GM12878 (cell line): Measurements from ENCODE around the gene CNNM2. TPM values are rescaled to one million over a fixed set of nuclear protein-coding genes. Genes with fewer than 3 reads are reported as not detected.

Source experiments
- BACH1 ChIP-seq: fragments of 450-650 bp; IDR thresholded peaks from 2 replicates; pipeline ENCODE4 v1.6.1; 2017; ENCODE audit warnings: mild to moderate bottlenecking, borderline replicate concordance
- ESRRA ChIP-seq: IDR thresholded peaks from 2 replicates; pipeline ENCODE4 v1.6.1; 2012; ENCODE audit warnings: mild to moderate bottlenecking, low read length, improper control_type of control experiment
- IRF4 ChIP-seq: IDR thresholded peaks from 2 replicates; pipeline ENCODE4 v1.6.1; 2011; ENCODE audit warnings: low read depth, low read length
- JUND ChIP-seq: IDR thresholded peaks from 2 replicates; pipeline ENCODE4 v1.6.1; 2012; ENCODE audit warnings: low read depth, mild to moderate bottlenecking, low read length, improper control_type of control experiment, moderate library complexity
- KDM1A ChIP-seq: fragments of 200-600 bp; sonication (generic); IDR thresholded peaks from 2 replicates; pipeline ENCODE4 v1.6.1; 2016; ENCODE audit warnings: borderline replicate concordance
- KLF5 ChIP-seq: fragments of 450-650 bp; IDR thresholded peaks from 2 replicates; pipeline ENCODE4 v1.6.1; 2014; ENCODE audit warnings: mild to moderate bottlenecking; ENCODE audit not compliant: partially characterized antibody
- PAX5 ChIP-seq: IDR thresholded peaks from 2 replicates; pipeline ENCODE4 v1.6.1; 2011; ENCODE audit warnings: low read depth, low read length, borderline replicate concordance
- PBX3 ChIP-seq: IDR thresholded peaks from 2 replicates; pipeline ENCODE4 v1.6.1; 2011; ENCODE audit warnings: mild to moderate bottlenecking, low read depth, low read length, moderate library complexity; ENCODE audit not compliant: insufficient replicate concordance
- PKNOX1 ChIP-seq: fragments of 450-650 bp; IDR thresholded peaks from 2 replicates; pipeline ENCODE4 v1.6.1; 2016; ENCODE audit warnings: mild to moderate bottlenecking
- RAD51 ChIP-seq: fragments of 450-650 bp; IDR thresholded peaks from 2 replicates; pipeline ENCODE4 v1.6.1; 2016; ENCODE audit warnings: moderate library complexity, mild to moderate bottlenecking, inconsistent platforms
- RCOR1 ChIP-seq: conservative IDR thresholded peaks from 2 replicates; pipeline ENCODE4 v1.6.1; 2012; ENCODE audit warnings: low read depth, low read length, improper control_type of control experiment
- SKIL ChIP-seq: fragments of 450-650 bp; IDR thresholded peaks from 2 replicates; pipeline ENCODE4 v1.6.1; 2017; ENCODE audit warnings: mild to moderate bottlenecking, low read depth, inconsistent platforms; ENCODE audit not compliant: poor library complexity, severe bottlenecking
- WRNIP1 ChIP-seq: IDR thresholded peaks from 2 replicates; pipeline ENCODE4 v1.6.1; 2011; ENCODE audit warnings: low read depth, low read length, improper control_type of control experiment, borderline replicate concordance
- ZBTB4 ChIP-seq: fragments of 450-650 bp; formaldehyde crosslinking; IDR thresholded peaks from 2 replicates; pipeline ENCODE4 v1.4.0; 2022; ENCODE audit warnings: mild to moderate bottlenecking, moderate library complexity
- ZNF592 ChIP-seq: fragments of 450-650 bp; IDR thresholded peaks from 2 replicates; pipeline ENCODE4 v1.6.1; 2017; ENCODE audit warnings: mild to moderate bottlenecking, moderate library complexity
- ZZZ3 ChIP-seq: IDR thresholded peaks from 2 replicates; pipeline ENCODE4 v1.6.1; 2011; ENCODE audit warnings: low read depth; ENCODE audit not compliant: control insufficient read depth, insufficient read length
- polyA plus RNA-seq, 11 experiments: library from polyadenylated mRNA; depleted of rRNA in 4 of 11; unstranded in 6 of 11; stranded (reverse) in 5 of 11; fragments of >200 nt; fragmentation: Nextera tagmentation in 4 of 11; fragmentation: Illumina TruSeq in 1 of 11; extraction: Ambion mirVana in 4 of 11; extraction: Trizol in 1 of 11; gene quantifications; 1 replicate in 1 of 11; 2 replicates in 10 of 11; pipeline versions ENCODE4 v1.2.1 to v1.2.3, GENCODE V29; 2011 to 2016; ENCODE audit warnings: inconsistent platforms in 2 of 11, missing spikeins in 2 of 11, low read depth in 1 of 11
- total RNA-seq, 4 experiments: library from RNA; depleted of rRNA in 3 of 4; stranded (reverse); fragments of >200 nt in 3 of 4; fragmentation: Illumina TruSeq in 1 of 4; extraction: Trizol in 1 of 4; gene quantifications; 2 replicates each; pipeline versions ENCODE4 v1.2.1 to v1.2.3, GENCODE V29; 2013 to 2021

The CNNM2 gene
- total and polyA plus RNA-seq, 10 of the 15 experiments (the other 5 are each of a cell fraction or from before 2014, with no cell fraction given): 0.18 to 7.3 (median 2.5) TPM

- no peak for TF ChIP-seq ZNF592
- no peak for TF ChIP-seq ESRRA
- TF ChIP-seq JUND: peak; percentile 89; the same call in 1 of the 2 replicates
- 0 out of 2 replicates have a peak, but pooled peaks have one; percentile 51 for TF ChIP-seq RCOR1
- no peak for TF ChIP-seq KDM1A
- no peak for TF ChIP-seq WRNIP1
- TF ChIP-seq IRF4: peak; percentile 90
- no peak for TF ChIP-seq ZZZ3
- TF ChIP-seq SKIL: peak; percentile 97
- peak; percentile 54 for TF ChIP-seq PBX3
- peak; percentile 79; the same call in 1 of the 2 replicates for TF ChIP-seq PAX5
- no peak for TF ChIP-seq RAD51
- TF ChIP-seq BACH1: peak; percentile 58; the same call in 1 of the 2 replicates
- TF ChIP-seq KLF5: no peak
- TF ChIP-seq PKNOX1: peak; percentile 86
- TF ChIP-seq ZBTB4 (CRISPR knock-in tag): no peak
These were observed 207.5 kb downstream of the CNNM2 start (continued) for GRCh38 chr10:103125323-103126267.
